Measurements from ENCODE around the gene IQGAP1. TPM values are rescaled to one million over a fixed set of nuclear protein-coding genes. Genes with fewer than 3 reads are reported as not detected.

Gene IQGAP1
- total RNA-seq, 1 experiment from 2014 or later, result 106 TPM

- TF ChIP-seq, protein P1, sequence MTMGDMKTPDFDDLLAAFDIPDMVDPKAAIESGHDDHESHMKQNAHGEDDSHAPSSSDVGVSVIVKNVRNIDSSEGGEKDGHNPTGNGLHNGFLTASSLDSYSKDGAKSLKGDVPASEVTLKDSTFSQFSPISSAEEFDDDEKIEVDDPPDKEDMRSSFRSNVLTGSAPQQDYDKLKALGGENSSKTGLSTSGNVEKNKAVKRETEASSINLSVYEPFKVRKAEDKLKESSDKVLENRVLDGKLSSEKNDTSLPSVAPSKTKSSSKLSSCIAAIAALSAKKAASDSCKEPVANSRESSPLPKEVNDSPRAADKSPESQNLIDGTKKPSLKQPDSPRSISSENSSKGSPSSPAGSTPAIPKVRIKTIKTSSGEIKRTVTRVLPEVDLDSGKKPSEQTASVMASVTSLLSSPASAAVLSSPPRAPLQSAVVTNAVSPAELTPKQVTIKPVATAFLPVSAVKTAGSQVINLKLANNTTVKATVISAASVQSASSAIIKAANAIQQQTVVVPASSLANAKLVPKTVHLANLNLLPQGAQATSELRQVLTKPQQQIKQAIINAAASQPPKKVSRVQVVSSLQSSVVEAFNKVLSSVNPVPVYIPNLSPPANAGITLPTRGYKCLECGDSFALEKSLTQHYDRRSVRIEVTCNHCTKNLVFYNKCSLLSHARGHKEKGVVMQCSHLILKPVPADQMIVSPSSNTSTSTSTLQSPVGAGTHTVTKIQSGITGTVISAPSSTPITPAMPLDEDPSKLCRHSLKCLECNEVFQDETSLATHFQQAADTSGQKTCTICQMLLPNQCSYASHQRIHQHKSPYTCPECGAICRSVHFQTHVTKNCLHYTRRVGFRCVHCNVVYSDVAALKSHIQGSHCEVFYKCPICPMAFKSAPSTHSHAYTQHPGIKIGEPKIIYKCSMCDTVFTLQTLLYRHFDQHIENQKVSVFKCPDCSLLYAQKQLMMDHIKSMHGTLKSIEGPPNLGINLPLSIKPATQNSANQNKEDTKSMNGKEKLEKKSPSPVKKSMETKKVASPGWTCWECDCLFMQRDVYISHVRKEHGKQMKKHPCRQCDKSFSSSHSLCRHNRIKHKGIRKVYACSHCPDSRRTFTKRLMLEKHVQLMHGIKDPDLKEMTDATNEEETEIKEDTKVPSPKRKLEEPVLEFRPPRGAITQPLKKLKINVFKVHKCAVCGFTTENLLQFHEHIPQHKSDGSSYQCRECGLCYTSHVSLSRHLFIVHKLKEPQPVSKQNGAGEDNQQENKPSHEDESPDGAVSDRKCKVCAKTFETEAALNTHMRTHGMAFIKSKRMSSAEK (CRISPR knock-in tag; IDR thresholded peaks at IDR 0.05; ENCODE audit: borderline replicate concordance), result no peak
- TF ChIP-seq USF1 (CRISPR knock-in tag; IDR thresholded peaks at IDR 0.05) (no peak), E2F4 (CRISPR knock-in tag; IDR thresholded peaks at IDR 0.05; ENCODE audit: borderline replicate concordance, low read depth) (no peak)
- TF ChIP-seq, protein P2, sequence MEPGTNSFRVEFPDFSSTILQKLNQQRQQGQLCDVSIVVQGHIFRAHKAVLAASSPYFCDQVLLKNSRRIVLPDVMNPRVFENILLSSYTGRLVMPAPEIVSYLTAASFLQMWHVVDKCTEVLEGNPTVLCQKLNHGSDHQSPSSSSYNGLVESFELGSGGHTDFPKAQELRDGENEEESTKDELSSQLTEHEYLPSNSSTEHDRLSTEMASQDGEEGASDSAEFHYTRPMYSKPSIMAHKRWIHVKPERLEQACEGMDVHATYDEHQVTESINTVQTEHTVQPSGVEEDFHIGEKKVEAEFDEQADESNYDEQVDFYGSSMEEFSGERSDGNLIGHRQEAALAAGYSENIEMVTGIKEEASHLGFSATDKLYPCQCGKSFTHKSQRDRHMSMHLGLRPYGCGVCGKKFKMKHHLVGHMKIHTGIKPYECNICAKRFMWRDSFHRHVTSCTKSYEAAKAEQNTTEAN (CRISPR knock-in tag; IDR thresholded peaks at IDR 0.05), result no peak
Observed at GRCh38 chr15:90469723-90470122, 81.7 kb downstream of the IQGAP1 start (continued).

GRCh38 chr15:90470453-90470852 lies 82.4 kb downstream of the IQGAP1 start:
- POLR2A ChIA-PET, result no interaction called here
- H3K9me3 Mint-ChIP-seq, result no peaks in the 10 kb centered on the region
- no peaks in the 10 kb centered on the region for H3K4me1 Mint-ChIP-seq
- no peak overlapping the region for H3K4me3 Mint-ChIP-seq
- peaks cover 40% of the 10 kb centered on the region for H3K36me3 Mint-ChIP-seq
- CTCF ChIA-PET, result no interaction called here
- DNase-seq (ENCODE audit: low spot score), result no peak
- no peak for ATAC-seq
- TF ChIP-seq ATF3 (CRISPR knock-in tag; conservative IDR thresholded peaks at IDR 0.05), result no peak
- no peak for TF ChIP-seq ATF1 (CRISPR knock-in tag; IDR thresholded peaks at IDR 0.05)
- TF ChIP-seq, protein P3, sequence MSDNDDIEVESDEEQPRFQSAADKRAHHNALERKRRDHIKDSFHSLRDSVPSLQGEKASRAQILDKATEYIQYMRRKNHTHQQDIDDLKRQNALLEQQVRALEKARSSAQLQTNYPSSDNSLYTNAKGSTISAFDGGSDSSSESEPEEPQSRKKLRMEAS (CRISPR knock-in tag; IDR thresholded peaks at IDR 0.05), result no peak
- TF ChIP-seq, protein P4, sequence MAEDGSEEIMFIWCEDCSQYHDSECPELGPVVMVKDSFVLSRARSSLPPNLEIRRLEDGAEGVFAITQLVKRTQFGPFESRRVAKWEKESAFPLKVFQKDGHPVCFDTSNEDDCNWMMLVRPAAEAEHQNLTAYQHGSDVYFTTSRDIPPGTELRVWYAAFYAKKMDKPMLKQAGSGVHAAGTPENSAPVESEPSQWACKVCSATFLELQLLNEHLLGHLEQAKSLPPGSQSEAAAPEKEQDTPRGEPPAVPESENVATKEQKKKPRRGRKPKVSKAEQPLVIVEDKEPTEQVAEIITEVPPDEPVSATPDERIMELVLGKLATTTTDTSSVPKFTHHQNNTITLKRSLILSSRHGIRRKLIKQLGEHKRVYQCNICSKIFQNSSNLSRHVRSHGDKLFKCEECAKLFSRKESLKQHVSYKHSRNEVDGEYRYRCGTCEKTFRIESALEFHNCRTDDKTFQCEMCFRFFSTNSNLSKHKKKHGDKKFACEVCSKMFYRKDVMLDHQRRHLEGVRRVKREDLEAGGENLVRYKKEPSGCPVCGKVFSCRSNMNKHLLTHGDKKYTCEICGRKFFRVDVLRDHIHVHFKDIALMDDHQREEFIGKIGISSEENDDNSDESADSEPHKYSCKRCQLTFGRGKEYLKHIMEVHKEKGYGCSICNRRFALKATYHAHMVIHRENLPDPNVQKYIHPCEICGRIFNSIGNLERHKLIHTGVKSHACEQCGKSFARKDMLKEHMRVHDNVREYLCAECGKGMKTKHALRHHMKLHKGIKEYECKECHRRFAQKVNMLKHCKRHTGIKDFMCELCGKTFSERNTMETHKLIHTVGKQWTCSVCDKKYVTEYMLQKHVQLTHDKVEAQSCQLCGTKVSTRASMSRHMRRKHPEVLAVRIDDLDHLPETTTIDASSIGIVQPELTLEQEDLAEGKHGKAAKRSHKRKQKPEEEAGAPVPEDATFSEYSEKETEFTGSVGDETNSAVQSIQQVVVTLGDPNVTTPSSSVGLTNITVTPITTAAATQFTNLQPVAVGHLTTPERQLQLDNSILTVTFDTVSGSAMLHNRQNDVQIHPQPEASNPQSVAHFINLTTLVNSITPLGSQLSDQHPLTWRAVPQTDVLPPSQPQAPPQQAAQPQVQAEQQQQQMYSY (CRISPR knock-in tag; IDR thresholded peaks at IDR 0.05), result no peak
- TF ChIP-seq ZMAT4 (CRISPR knock-in tag; IDR thresholded peaks at IDR 0.05), result no peak
- no peak for TF ChIP-seq ZNF416 (CRISPR knock-in tag; IDR thresholded peaks at IDR 0.05)
- no peak for TF ChIP-seq PRRX2 (CRISPR knock-in tag; IDR thresholded peaks at IDR 0.05)
- no peak for TF ChIP-seq NFYB (CRISPR knock-in tag; conservative IDR thresholded peaks at IDR 0.05; ENCODE audit: low read depth)
- TF ChIP-seq CDX4 (CRISPR knock-in tag; IDR thresholded peaks at IDR 0.05; ENCODE audit: borderline replicate concordance), result no peak
- no peaks in the 10 kb centered on the region for H3K27me3 Mint-ChIP-seq (ENCODE audit: low read depth)
- H3K27ac Mint-ChIP-seq, result no peak overlapping the region

Measured in WTC11 (cell line).